Peyer's patch (tissue), 4 donors: ENCODE results near the gene GDNF.

Experiments
- CTCF ChIP-seq, 6 experiments: fragments of 450-650 bp in 4 of 6; fragments of 200-600 bp in 2 of 6; sonication (generic) in 1 of 6; IDR thresholded peaks; one replicate each; pipeline ENCODE4 v1.5.1; 2017 to 2019; ENCODE audit warnings: antibody characterized with exemption in 6 of 6, mild to moderate bottlenecking in 3 of 6, moderate library complexity in 1 of 6
- POLR2A ChIP-seq, 2 donors: fragments of 450-650 bp; IDR thresholded peaks; one replicate each; pipeline ENCODE4 v1.5.1; 2017; ENCODE audit warnings: antibody characterized with exemption in 2 of 2, mild to moderate bottlenecking in 2 of 2, moderate library complexity in 2 of 2

DNA sequence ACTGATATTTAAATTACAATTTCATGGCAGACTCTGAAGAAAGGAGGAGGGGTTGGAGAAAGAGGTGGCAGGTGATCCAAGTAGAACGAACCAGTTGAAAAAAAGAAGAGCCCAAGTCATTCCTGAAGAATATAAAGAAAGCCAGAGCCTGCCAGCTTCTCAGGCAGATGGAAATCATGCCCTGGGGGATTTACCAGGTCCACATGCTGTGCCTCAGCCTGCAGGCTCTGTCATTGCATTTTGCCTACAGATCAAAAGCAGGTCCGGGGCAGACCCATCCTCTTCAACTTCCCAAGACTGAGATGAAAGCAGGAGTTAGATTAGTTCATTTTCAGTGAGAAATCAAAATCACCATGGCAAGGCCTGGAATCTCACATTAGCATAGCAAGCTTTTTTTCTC lies 48.5 kb downstream of the GDNF start:
- no peak for TF ChIP-seq POLR2A (IDR thresholded peaks at IDR 0.05)
- no peak for TF ChIP-seq CTCF (IDR thresholded peaks at IDR 0.05)
